ENCODE measurements around the gene GSTM2. TPM values are rescaled to one million over a fixed set of nuclear protein-coding genes. Genes with fewer than 3 reads are reported as not detected.
A peak's percentile ranks its signal among the peaks of the same experiment; 100 is the strongest.

Gene GSTM2
- total RNA-seq, 4 donors from 2014 or later: 10.4 to 93.7 (median 42.2) TPM

GRCh38 chr1:109653306-109653705 is 14.6 kb upstream of the GSTM2 start:
- Histone ChIP-seq H3K9me3 (no peaks in the 10 kb centered on the region), H3K27me3 (no peaks in the 10 kb centered on the region), H3K4me1 (peaks cover 0 to 29% (median 11%) of the 10 kb centered on the region in 3 donors), H3K4me3 (no peak overlapping the region), H3K27ac (no peak overlapping the region), H3K36me3 (peaks cover 0 to 4% of the 10 kb centered on the region in 2 donors)
- ATAC-seq: no peak
- WGBS, 2 donors (ENCODE audit: low coverage in 1 of 2): 60 to 74% methylated on average over 2 of the region's 2 CpGs
- no peak for TF ChIP-seq POLR2A (IDR thresholded peaks at IDR 0.05)
- no peak for TF ChIP-seq CTCF (IDR thresholded peaks at IDR 0.05)
- no peak for TF ChIP-seq POLR2AphosphoS5 (IDR thresholded peaks at IDR 0.05)
- TF ChIP-seq EP300 (IDR thresholded peaks at IDR 0.05): no peak

- Histone ChIP-seq H3K4me1 (peaks cover 0 to 29% (median 11%) of the 10 kb centered on the region in 3 donors), H3K36me3 (peaks cover 0 to 17% of the 10 kb centered on the region in 2 donors), H3K9me3 (no peaks in the 10 kb centered on the region), H3K27me3 (no peaks in the 10 kb centered on the region), H3K4me3 (no peak overlapping the region), H3K27ac (peak overlapping the region in 3 of 4 donors; percentile 88 to 90 (median 89))
- no peak for TF ChIP-seq POLR2AphosphoS5 (IDR thresholded peaks at IDR 0.05)
- no peak for TF ChIP-seq POLR2A (IDR thresholded peaks at IDR 0.05)
- no peak for TF ChIP-seq CTCF (IDR thresholded peaks at IDR 0.05)
- no peak for TF ChIP-seq EP300 (IDR thresholded peaks at IDR 0.05)
- no peak for ATAC-seq
- WGBS, 2 donors (ENCODE audit: low coverage in 1 of 2): 87 to 89% methylated on average over 5 to 12 of the region's 12 CpGs
Observed at GRCh38 chr1:109654519-109654918, 13.3 kb upstream of the GSTM2 start.

GRCh38 chr1:109655615-109656519 is 12.0 kb upstream of the GSTM2 start, which contains the start of gene GSTM4:
Gene GSTM4, plus strand, starts transcription at chr1:109656099. Its CDS starts 291 bp downstream, at chr1:109656390.
- peak; percentile 94 for ATAC-seq
- WGBS, 2 donors (ENCODE audit: low coverage in 1 of 2): 0 to 6% methylated on average over 1 to 3 of the region's 54 CpGs
- H3K27ac ChIP-seq: peak within 1 kb of the TSS; percentile 11 to 90 (median 88)
- H3K27me3 ChIP-seq: no peaks in the 10 kb centered on the region
- H3K9me3 ChIP-seq: no peaks in the 10 kb centered on the region
- peaks cover 0 to 29% (median 11%) of the 10 kb centered on the region in 3 donors for H3K4me1 ChIP-seq
- peaks cover 0 to 30% of the 10 kb centered on the region in 2 donors for H3K36me3 ChIP-seq
- peak within 1 kb of the TSS; percentile 52 to 74 for H3K4me3 ChIP-seq
- TF ChIP-seq POLR2AphosphoS5 (IDR thresholded peaks at IDR 0.05) (peak; percentile 60), POLR2A (IDR thresholded peaks at IDR 0.05) (peak; percentile 31 to 51), EP300 (IDR thresholded peaks at IDR 0.05) (no peak), CTCF (IDR thresholded peaks at IDR 0.05) (peak in 2 of 4 experiments; percentile 10 to 45)

- peaks cover 0 to 29% (median 11%) of the 10 kb centered on the region in 3 donors for H3K4me1 ChIP-seq
- no peak for ATAC-seq
- H3K36me3 ChIP-seq: peaks cover 0 to 45% of the 10 kb centered on the region in 2 donors
- no peak overlapping the region for H3K4me3 ChIP-seq
- no peaks in the 10 kb centered on the region for H3K9me3 ChIP-seq
- WGBS, 2 donors (ENCODE audit: low coverage in 1 of 2): 100% methylated on average over 1 of the region's 4 CpGs; no CpG with 5 or more reads in 1 of the 2 donors
- H3K27ac ChIP-seq: peak overlapping the region in 3 of 4 donors; percentile 88 to 90 (median 89)
- TF ChIP-seq POLR2A (IDR thresholded peaks at IDR 0.05): no peak
- no peak for TF ChIP-seq EP300 (IDR thresholded peaks at IDR 0.05)
- no peak for TF ChIP-seq POLR2AphosphoS5 (IDR thresholded peaks at IDR 0.05)
- TF ChIP-seq CTCF (IDR thresholded peaks at IDR 0.05): no peak
- H3K27me3 ChIP-seq: no peaks in the 10 kb centered on the region
Observed at GRCh38 chr1:109657395-109657794, 10.5 kb upstream of the GSTM2 start.
